ENCODE measurements around the gene HRAS.

DNA sequence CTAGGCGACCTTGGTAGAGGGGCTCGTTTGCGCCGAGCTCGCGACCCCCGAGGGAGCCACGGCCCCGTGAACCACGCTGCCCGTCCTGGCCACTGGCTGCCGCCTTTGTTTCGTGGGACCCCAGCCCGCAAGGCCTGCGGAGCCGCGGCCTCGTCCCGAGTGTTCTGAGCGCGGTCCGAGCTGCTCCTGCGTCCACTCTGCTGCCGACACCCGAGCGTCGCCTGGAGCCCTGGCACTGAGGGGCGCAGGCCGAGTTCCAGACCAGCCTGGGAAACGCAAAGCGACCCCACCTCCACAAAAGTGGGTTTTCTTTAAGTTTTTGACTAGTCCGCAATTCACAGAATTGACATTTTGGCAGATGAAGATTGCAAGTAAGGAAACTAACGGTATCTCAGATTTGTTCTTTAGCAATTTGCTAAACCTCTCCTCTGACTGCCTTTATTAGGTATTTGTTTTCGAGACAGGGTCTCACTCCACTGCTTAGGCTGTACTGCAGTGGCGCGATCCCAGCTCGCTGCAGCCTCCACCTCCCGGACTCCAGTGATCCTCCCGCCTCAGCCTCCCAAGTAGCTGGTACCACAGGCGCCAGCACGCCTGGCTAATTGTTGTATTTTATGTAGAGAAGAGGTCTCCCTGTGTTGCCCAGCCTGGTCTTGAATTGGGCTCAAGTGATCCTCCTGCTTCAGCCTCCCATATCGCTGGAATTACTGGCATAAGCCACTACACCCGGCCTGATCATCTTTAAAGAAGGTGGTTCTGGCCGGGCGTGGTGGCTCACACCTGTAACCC is 27.5 kb downstream of the HRAS start:
- TF ChIP-seq, protein P1, sequence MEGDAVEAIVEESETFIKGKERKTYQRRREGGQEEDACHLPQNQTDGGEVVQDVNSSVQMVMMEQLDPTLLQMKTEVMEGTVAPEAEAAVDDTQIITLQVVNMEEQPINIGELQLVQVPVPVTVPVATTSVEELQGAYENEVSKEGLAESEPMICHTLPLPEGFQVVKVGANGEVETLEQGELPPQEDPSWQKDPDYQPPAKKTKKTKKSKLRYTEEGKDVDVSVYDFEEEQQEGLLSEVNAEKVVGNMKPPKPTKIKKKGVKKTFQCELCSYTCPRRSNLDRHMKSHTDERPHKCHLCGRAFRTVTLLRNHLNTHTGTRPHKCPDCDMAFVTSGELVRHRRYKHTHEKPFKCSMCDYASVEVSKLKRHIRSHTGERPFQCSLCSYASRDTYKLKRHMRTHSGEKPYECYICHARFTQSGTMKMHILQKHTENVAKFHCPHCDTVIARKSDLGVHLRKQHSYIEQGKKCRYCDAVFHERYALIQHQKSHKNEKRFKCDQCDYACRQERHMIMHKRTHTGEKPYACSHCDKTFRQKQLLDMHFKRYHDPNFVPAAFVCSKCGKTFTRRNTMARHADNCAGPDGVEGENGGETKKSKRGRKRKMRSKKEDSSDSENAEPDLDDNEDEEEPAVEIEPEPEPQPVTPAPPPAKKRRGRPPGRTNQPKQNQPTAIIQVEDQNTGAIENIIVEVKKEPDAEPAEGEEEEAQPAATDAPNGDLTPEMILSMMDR (IDR thresholded peaks at IDR 0.05; ENCODE audit: extremely low read depth in 1 of 2, insufficient read depth in 1 of 2, low read depth in 1 of 2, low read length in 2 of 2) = no peak
- no peak for TF ChIP-seq POLR2A (IDR thresholded peaks at IDR 0.05; ENCODE audit: low read depth, low read length)
- TF ChIP-seq, protein P2, sequence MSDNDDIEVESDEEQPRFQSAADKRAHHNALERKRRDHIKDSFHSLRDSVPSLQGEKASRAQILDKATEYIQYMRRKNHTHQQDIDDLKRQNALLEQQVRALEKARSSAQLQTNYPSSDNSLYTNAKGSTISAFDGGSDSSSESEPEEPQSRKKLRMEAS (IDR thresholded peaks at IDR 0.05; ENCODE audit: insufficient read depth, insufficient read length) = no peak

All from endothelial cell of umbilical vein (primary cell).